Spleen (tissue), 11 donors: Measurements from ENCODE around the gene NRDC. TPM values are rescaled to one million over a fixed set of nuclear protein-coding genes. Genes with fewer than 3 reads are reported as not detected.

Experiments
- DNase-seq: peaks from one replicate; pipeline ENCODE4 v3.0.0-alpha.2; 2020
- H3K27ac ChIP-seq, 8 donors: fragments of 200-600 bp; sonication (generic) in 7 of 8; 1 replicate in 4 of 8; 2 replicates in 4 of 8; pipeline versions ENCODE4 v1.5.0 to v1.8.0; 2016 to 2021; ENCODE audit warnings: inconsistent platforms in 4 of 8, mild to moderate bottlenecking in 4 of 8, moderate library complexity in 1 of 8
- H3K27me3 ChIP-seq, 7 donors: fragments of 200-600 bp; sonication (generic) in 6 of 7; replicated peaks in 1 of 7; 1 replicate in 4 of 7; 2 replicates in 3 of 7; pipeline versions ENCODE4 v1.5.0 to v1.8.0; 2016 to 2021; ENCODE audit warnings: inconsistent platforms in 3 of 7, mild to moderate bottlenecking in 1 of 7
- H3K36me3 ChIP-seq, 6 donors: fragments of 200-600 bp; sonication (generic) in 5 of 6; 1 replicate in 4 of 6; 2 replicates in 2 of 6; pipeline versions ENCODE4 v1.5.0 to v1.8.0; 2016 to 2021; ENCODE audit warnings: inconsistent platforms in 2 of 6
- H3K4me1 ChIP-seq, 6 donors: fragments of 200-600 bp; sonication (generic) in 5 of 6; 1 replicate in 3 of 6; 2 replicates in 3 of 6; pipeline versions ENCODE4 v1.5.0 to v1.8.0; 2016 to 2021; ENCODE audit warnings: inconsistent platforms in 3 of 6
- H3K4me3 ChIP-seq, 8 donors: fragments of 200-600 bp; sonication (generic) in 7 of 8; 1 replicate in 4 of 8; 2 replicates in 4 of 8; pipeline versions ENCODE4 v1.5.0 to v1.8.0; 2016 to 2021; ENCODE audit warnings: inconsistent platforms in 4 of 8, mild to moderate bottlenecking in 4 of 8, moderate library complexity in 2 of 8
- H3K9me3 ChIP-seq, 8 donors: fragments of 200-600 bp; sonication (generic) in 7 of 8; 1 replicate in 4 of 8; 2 replicates in 4 of 8; pipeline versions ENCODE4 v1.5.0 to v1.8.0; 2016 to 2021; ENCODE audit warnings: inconsistent platforms in 4 of 8
- CTCF ChIP-seq, 11 experiments: fragments of 200-600 bp in 7 of 11; fragments of 450-650 bp in 4 of 11; sonication (generic) in 4 of 11; IDR thresholded peaks in 8 of 11; conservative IDR thresholded peaks in 3 of 11; 1 replicate in 7 of 11; 2 replicates in 4 of 11; pipeline versions ENCODE4 v1.4.0 to v1.8.0; 2016 to 2021; ENCODE audit warnings: antibody characterized with exemption in 11 of 11, inconsistent platforms in 4 of 11, mild to moderate bottlenecking in 1 of 11
- POLR2A ChIP-seq, 3 donors: fragments of 450-650 bp; IDR thresholded peaks; one replicate each; pipeline ENCODE4 v1.5.1; 2017; ENCODE audit warnings: antibody characterized with exemption in 3 of 3, mild to moderate bottlenecking in 1 of 3
- POLR2AphosphoS5 ChIP-seq, 3 donors: sonication (generic); formaldehyde crosslinking; IDR thresholded peaks; one replicate each; pipeline ENCODE4 v1.5.1; 2017; ENCODE audit warnings: antibody characterized with exemption in 3 of 3
- WGBS, 5 donors: extraction: QIAGEN DNeasy Blood & Tissue Kit in 3 of 5; methylation state at CpG; one replicate each; pipeline versions ENCODE4 v1.1.5 to v1.1.7; 2013 to 2018; 5-methylcytosine and 5-hydroxymethylcytosine counted together
- intact Hi-C: fragments of 100-400 bp; cut with DNase I; formaldehyde crosslinking; loops from one replicate; pipeline ENCODE4 v1.15.0; 2023; ENCODE audit warnings: low total_unique reads
- polyA plus RNA-seq, 3 donors: library from polyadenylated mRNA; stranded (reverse); fragments of 200-250 nt; gene quantifications; one replicate each; pipeline ENCODE4 v1.2.1, GENCODE V29; 2013
- total RNA-seq, 7 donors: library from RNA; depleted of rRNA in 3 of 7; stranded (reverse); fragments of >200 nt in 3 of 7; fragmentation: NEBNext Ultra II Directional in 4 of 7; extraction: Animal tissue kit (Norgen Biotek cat#: 25700) in 4 of 7; gene quantifications; one replicate each; pipeline versions ENCODE4 v1.1.0 to v1.2.1, GENCODE V29; 2016 to 2021
- donor health status: healthy with polysubstance abuse.
- donor health status: DM: no; HTN: no; CAD: no; lungs with moderate emphysema.
- donor health status: DM: no; HTN: no; CAD: no.
- donor health status: Bipolar disorder and iron deficiency.
- donor health status: healthy.
- donor health status: DM: no; HTN: no; CAD: no.
- donor health status: DM: yes; HTN: yes; CAD: no.

The NRDC gene
- total and polyA plus RNA-seq, 10 donors, result 61.3 to 189 (median 120) TPM

- intact Hi-C loops, result no loop called here
- no peaks in the 10 kb centered on the region for H3K27me3 ChIP-seq
- TF ChIP-seq CTCF (IDR thresholded peaks at IDR 0.05 in 8 of 11, conservative IDR thresholded peaks at IDR 0.05 in 3 of 11) (no peak), POLR2AphosphoS5 (IDR thresholded peaks at IDR 0.05) (no peak), POLR2A (IDR thresholded peaks at IDR 0.05) (no peak)
- no peak overlapping the region for H3K27ac ChIP-seq
- H3K36me3 ChIP-seq, result peaks cover 0 to 42% (median 8%) of the 10 kb centered on the region in 6 donors
- 84 to 96% (median 95%) methylated on average over 1 of the region's 1 CpG for WGBS, 5 donors
- H3K4me3 ChIP-seq, result no peak overlapping the region
- DNase-seq, result no peak
- H3K9me3 ChIP-seq, result no peaks in the 10 kb centered on the region
- H3K4me1 ChIP-seq, result peaks cover 0 to 28% (median 10%) of the 10 kb centered on the region in 6 donors
Observed at GRCh38 chr1:51858892-51859291, 19.6 kb downstream of the NRDC start.

GRCh38 chr1:51856745-51857144 is 21.8 kb downstream of the NRDC start:
- no peak for DNase-seq
- H3K27me3 ChIP-seq, result no peaks in the 10 kb centered on the region
- no peak overlapping the region for H3K4me3 ChIP-seq
- intact Hi-C loops, result no loop called here
- no peak overlapping the region for H3K27ac ChIP-seq
- H3K36me3 ChIP-seq, result peaks cover 0 to 40% (median 8%) of the 10 kb centered on the region in 6 donors
- TF ChIP-seq CTCF (IDR thresholded peaks at IDR 0.05 in 8 of 11, conservative IDR thresholded peaks at IDR 0.05 in 3 of 11) (no peak), POLR2AphosphoS5 (IDR thresholded peaks at IDR 0.05) (no peak), POLR2A (IDR thresholded peaks at IDR 0.05) (no peak)
- no peaks in the 10 kb centered on the region for H3K9me3 ChIP-seq
- peaks cover 0 to 7% (median 0%) of the 10 kb centered on the region in 6 donors for H3K4me1 ChIP-seq

GRCh38 chr1:51855624-51856023 is 22.9 kb downstream of the NRDC start:
- TF ChIP-seq CTCF (IDR thresholded peaks at IDR 0.05 in 8 of 11, conservative IDR thresholded peaks at IDR 0.05 in 3 of 11) (no peak), POLR2A (IDR thresholded peaks at IDR 0.05) (no peak), POLR2AphosphoS5 (IDR thresholded peaks at IDR 0.05) (no peak)
- Histone ChIP-seq H3K9me3 (no peaks in the 10 kb centered on the region), H3K4me3 (no peak overlapping the region), H3K27ac (no peak overlapping the region), H3K27me3 (no peaks in the 10 kb centered on the region), H3K4me1 (peaks cover 0 to 12% (median 0%) of the 10 kb centered on the region in 6 donors), H3K36me3 (peaks cover 0 to 38% (median 8%) of the 10 kb centered on the region in 6 donors)
- WGBS, 5 donors, result 82 to 98% (median 95%) methylated on average over 3 of the region's 3 CpGs
- intact Hi-C loops, result no loop called here
- no peak for DNase-seq

- intact Hi-C loops, result no loop called here
- no peak for DNase-seq
- Histone ChIP-seq H3K4me3 (no peak overlapping the region), H3K4me1 (peaks cover 0 to 12% (median 0%) of the 10 kb centered on the region in 6 donors), H3K27ac (no peak overlapping the region), H3K36me3 (peaks cover 0 to 38% (median 8%) of the 10 kb centered on the region in 6 donors), H3K27me3 (no peaks in the 10 kb centered on the region), H3K9me3 (no peaks in the 10 kb centered on the region)
- 92 to 99% (median 96%) methylated on average over 2 of the region's 2 CpGs for WGBS, 5 donors
- TF ChIP-seq POLR2A (IDR thresholded peaks at IDR 0.05) (no peak), CTCF (IDR thresholded peaks at IDR 0.05 in 8 of 11, conservative IDR thresholded peaks at IDR 0.05 in 3 of 11) (no peak), POLR2AphosphoS5 (IDR thresholded peaks at IDR 0.05) (no peak)
Observed at GRCh38 chr1:51853360-51853759, 25.2 kb downstream of the NRDC start.
